GM18502 (cell line): ENCODE data around the gene FANCI.

Experiments used
- ATAC-seq: cut with Tn5 transposase; IDR thresholded peaks from one replicate; pipeline ENCODE4 v1.9.1; 2021; ENCODE audit warnings: mild to moderate bottlenecking; ENCODE audit not compliant: unreplicated experiment, poor library complexity

Gene FANCI

DNA sequence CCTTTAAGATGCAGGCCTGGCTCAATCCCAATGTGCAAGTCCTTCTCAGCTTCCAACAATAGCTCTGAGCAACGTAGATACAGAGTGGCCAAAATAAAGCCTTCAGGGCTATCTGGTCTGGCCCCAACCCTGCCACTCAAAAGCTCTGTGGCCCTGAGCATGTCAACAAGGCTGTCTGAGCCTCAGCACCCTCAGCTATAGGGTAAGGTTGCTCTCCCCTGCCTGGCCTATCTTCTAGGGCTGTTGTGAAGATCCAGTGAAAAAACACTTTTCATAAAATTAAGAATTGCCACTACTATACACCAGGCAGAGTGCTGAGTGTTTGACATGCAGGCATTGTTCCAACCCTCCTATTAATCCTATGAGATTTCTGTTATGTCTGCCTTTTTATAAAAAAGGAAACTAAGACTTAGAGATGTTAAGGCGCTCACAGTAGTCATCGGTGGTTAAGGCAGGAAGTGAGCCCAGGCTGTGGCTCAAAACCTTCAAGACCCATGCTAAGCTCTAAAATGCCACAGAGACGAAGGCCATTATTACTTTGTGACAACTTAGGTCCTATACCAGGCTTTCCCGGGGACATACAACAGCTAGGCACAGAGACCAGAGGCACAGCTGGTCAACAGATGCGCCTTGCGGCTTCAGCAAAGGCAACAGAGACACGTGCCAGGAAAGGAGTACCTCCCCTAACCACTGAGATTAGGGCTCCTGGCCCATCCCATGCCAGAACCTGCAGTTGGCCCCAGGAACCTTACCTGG, 85.7 kb downstream of the FANCI start:
- no peak for ATAC-seq

DNA sequence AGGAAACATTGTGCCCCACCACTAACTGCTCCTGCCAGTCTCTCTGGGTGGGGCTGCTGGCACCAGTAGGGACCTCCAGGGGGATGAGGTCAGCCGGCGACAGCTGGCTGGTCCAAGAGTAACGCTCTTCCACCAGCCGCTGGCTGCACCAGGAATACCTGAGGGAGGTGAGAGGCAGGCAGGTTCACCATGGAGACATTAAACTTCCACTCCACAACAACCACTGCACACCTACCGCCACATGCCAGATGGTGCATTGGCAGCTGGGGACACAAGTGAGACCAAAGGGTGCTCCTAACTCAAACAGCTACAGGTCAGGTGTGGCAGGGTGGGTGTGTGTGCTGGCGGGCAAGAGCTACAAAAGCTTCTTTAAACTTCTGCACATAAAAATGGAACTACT, 86.3 kb downstream of the FANCI start:
- no peak for ATAC-seq

DNA sequence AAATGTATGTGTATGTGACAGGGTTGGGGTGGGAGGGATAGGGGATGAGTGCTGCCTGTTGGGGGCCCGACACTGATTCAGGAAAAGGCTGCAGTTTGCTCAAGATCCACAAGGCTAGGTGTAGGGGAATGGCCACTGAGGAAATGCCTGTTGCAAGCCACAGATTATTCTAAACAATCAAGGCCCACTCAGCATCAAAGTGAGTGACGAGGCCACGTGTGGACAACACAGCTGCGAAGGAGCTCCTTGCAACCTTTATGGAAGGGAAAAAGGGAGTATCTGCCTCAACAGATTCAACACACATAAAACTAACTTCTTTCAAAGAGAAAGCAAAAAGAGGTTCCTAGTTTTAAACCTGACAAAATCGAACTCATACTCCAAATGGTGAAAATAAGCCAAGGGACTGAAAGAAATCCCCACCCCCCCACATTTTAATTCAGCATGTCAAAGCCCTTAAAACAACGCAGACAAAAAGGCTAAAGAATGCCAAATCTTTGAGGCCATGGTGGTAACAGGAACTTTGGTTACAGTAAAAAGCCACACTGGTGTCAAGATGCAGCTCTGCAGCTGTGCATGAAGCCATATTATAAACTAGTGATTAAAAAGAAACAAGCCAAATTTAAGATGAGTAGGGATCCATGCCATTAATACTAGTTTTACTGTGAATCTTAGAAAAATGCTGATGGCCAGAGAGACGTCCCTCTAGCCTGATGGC, 87.3 kb downstream of the FANCI start:
- no peak for ATAC-seq

DNA sequence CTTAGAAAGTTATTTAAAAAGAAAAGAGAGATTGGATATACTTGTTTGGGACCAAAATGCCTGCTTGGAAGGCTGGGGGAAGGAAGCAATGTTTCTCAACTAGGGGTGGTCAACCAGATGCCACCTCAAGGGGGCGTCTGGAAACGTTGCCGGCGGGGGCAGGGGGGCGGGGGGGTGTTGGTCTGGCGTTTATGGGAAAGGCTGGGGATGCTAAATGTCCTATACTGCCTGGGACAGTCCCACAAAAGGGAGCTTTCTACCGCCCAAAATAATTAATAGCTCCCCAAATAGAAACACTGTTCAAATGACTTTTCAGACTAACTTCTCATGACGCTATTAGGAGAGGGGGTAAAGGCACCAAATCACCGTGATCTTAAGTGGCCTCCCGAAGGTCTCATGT, 88.7 kb downstream of the FANCI start:
- no peak for ATAC-seq

DNA sequence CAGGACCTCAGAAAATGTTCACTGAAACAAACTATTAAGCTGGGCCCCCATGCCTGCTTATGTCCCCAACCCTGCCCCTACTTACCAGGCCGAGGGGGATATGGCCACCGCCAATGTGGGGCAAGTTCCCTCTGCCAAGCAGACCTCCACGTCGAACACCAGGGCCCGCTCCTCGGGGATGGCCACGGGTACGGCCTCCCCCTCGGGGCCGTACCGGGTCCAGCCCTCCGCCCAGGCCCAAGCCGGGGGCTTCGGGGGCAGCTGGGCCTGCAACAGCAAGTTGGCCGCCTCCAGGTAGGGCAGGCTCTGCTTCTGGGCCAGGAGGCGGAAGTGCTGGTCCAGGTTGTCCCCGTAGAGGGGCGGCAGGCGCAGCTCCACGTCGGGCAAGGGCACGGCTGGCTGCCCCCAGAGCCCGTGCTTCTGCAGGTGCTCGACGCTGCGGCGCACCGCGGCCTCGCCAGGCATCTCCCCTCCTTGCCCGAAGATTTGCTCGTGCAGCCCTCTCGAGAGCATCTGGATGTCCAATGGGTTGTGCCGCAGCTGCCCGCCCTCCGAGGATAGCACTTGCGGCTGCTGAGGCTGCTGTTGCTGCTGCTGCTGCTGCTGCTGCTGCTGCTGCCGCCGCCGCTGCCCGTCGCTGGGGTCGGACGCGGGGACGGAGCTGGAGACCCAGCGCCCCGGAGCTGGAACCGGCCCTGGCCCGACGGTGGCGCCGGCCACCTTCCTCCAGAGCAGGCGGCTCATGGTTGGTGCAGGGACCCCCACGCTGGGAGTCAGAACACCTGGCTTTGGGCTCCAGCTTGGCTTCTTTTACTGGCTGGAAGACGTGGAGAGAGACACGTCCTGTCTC, 89.5 kb downstream of the FANCI start:
- ATAC-seq, result no peak

DNA sequence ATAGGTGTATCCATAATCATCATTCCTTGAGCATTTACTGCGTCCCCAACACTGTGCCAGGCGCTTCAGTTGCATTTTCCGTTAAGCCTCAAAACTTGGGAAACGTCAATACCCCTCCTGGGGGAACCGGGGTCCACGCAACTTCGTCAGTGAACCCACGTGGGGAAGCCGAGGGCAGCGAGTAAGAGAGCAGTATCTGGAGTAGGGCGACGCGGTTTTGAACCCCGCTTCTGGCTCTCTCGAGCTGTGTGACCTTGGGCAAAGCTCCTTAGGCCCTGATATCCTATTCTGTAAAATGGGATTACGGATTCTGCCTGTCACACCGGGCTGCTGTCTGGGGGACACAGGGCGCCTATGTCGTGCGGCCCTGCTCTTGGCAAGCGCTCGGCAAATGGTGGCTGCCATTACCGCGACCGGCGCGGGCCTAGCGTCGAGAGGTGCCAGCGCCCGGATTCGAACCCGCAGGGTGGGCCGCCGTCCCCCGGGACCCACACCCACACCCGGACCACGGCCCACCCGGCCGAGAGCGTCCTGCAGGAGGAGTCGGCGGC, 90.3 kb downstream of the FANCI start:
- ATAC-seq, result peak; percentile 29

DNA sequence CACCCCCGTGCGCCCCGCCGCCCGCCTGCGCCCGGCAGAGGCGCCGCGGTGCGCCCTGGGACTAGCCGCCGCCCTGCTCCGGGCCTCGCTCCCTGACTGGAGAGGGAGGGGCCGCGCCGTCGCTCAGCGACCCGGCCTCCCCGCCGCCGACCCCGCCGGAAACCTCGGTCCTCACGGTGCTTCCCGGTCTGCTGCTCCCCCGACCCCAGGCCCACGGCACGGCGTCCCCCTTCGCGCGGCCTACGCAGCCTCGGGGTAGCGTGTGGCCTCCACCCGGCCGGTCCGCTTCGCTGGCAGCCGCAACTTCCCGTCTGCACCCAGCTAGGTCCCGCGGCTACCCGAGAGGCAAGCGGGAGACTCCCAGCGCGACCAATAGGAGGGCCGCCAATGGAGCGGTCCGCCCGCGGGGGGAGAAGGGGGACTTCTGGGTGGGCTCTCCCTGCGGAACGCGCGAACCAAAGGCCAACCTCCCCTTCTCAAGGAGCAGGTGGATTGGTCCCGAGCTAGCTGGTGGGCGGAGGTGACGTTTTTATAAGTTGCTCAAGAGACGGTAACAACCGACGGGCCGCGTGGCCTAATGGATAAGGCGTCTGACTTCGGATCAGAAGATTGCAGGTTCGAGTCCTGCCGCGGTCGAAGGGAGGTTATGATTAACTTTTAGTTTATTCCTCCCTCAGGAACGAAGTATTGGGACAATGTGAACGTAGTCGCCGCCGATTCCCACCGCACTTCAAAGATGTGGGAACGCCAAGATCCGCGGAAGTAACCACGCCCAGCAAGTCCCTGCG, 90.9 kb downstream of the FANCI start, which contains the start of gene POLG:
Gene POLG, minus strand, starts transcription at position 315 of the 788 bp plus-strand sequence. CDS start 1,070 bp downstream, outside the sequence.
- ATAC-seq, result peak; percentile 88

DNA sequence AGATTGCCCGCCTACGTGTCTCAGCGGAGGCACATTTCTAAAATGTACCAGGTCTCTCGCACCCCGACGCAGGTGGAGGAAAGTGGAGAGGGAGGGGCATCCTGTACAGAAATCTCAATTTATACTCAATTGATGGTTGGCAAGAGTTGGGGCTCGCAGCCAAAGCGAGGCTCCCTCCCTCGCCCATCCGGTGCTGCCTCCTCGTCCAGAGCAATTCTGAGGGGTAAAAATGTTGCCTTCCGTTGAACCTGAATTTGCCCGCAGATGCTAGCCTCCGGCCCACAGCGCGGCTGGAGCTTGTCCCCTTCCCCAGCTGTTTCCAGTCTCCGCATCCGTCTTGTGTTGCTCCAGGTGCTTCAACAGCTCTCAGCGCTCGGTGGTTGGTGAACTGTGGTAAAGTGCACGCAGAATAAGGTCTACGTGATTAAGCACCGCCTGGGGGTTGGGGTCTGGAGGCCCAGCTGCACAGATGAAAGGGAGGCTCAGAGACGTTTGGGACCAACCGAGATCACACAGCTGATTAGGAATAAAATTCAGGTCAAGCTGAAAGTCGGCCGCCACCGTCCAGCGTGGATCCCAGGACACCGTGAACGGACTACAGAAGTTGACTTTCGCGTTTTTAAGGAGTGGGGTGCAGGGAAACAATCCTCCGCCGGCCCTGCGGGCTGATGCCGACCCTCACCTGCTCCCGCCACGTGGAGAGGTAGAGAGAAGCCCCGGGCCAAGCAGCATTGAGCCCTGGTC, 91.7 kb downstream of the FANCI start:
- ATAC-seq, result peak; percentile 29

DNA sequence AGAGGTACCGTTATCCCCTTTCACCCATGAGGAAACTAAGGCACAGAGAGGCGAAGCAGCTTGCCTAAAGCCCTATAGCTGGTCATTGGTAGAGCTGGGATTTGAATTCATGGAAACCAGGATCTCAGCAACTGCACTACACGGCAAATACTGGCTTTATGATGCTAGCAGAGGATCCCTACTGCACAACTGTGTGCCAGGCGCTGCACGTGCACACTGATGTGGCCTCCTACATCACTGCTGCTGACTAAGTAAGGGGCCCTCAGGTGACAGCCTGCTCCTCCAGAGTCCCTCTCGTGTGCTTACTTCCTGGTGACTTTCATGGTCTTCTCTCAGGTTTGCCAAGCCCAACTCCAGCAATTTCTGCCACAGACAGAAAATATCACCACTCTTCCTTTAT, 94.3 kb downstream of the FANCI start:
- ATAC-seq, result no peak

DNA sequence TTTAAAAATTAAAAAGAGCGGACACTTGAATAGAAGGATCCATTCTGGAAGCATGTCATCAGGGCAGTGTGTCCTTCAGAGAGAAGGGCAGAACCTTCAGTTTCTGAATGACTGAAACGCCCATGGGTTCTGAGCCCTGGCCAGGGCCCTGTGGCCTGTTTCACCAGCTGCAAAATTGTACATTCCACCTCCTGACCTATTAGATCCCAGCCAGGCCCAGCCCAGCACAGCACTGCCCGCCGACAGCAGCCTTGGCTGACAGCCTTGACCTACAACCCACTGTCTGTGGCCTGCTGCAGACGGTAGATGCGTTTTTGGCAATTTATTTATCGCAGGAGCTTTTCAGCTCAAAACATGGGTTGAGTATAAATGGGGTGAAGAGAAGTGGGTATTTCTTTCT, 96.8 kb downstream of the FANCI start:
- ATAC-seq, result no peak

DNA sequence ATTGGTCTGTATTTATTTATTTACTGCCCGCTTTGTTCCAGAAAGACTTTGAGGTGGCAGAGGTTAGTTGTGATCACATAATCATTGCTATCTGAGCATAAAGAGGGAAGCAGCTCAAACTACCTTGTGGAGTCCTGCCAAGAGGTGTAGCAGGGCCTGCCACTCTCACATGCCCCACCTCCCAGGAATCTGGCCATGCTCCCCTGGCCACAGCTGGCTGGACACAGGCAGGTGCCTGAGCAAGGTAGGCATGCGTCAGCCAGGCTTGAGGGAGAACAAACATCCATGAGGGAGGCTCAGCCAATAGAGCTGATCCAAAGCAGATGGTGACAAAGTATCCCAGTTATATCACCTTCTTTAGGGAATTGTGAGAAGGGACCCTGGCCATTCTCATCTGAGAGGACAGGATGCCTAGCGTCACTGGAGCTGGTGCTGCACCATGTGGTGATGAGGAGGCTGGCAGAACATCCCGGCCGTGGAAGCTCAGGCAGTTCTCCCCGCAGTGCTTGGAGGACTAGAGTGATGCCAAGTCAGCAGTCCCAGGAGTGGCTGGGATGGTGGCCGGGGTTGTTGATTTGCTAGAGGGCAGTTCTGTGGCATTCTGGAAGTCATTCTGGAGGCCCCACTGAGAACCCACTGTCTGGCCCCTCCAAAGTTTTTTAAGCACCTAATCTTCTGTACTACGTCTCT, 97.7 kb downstream of the FANCI start:
- ATAC-seq, result no peak

DNA sequence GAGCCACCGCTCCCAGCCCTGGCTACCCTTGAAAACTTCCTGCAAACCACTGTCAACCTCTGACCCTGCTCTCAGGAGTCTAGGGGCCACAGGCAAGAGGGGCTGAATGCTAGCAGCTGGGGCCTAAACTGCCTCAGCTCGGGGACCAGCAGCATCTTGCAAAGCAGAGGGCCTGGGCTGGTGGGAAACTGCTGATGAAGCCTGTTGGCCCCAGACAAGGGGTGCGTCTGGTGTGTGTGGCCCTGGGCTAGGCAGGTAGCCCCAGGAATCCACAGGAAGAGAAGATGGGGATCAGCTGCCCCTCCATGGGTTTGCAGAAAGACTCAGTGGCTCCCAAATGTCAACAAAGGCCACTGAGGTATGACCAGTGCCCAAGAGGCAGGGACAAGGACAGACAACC, 99.1 kb downstream of the FANCI start:
- ATAC-seq, result no peak

DNA sequence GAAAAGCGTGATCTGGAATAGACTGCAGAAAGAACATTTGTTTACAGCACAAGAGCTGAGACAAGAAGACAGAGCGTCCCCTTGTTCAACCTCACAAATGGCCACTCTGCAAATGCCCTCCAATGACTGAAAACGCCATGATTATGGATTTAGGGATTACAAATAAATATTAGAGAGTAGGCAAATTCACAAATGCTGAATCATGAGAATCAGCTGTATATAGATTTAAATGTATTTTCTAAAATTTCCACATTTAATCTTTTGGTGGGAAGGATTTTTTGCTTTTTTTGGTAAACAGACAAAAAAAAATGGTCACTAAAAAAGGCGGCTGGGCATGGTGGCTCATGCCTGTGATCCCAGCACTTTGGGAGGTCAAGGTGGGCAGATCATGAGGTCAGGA, 101.5 kb downstream of the FANCI start:
- no peak for ATAC-seq

DNA sequence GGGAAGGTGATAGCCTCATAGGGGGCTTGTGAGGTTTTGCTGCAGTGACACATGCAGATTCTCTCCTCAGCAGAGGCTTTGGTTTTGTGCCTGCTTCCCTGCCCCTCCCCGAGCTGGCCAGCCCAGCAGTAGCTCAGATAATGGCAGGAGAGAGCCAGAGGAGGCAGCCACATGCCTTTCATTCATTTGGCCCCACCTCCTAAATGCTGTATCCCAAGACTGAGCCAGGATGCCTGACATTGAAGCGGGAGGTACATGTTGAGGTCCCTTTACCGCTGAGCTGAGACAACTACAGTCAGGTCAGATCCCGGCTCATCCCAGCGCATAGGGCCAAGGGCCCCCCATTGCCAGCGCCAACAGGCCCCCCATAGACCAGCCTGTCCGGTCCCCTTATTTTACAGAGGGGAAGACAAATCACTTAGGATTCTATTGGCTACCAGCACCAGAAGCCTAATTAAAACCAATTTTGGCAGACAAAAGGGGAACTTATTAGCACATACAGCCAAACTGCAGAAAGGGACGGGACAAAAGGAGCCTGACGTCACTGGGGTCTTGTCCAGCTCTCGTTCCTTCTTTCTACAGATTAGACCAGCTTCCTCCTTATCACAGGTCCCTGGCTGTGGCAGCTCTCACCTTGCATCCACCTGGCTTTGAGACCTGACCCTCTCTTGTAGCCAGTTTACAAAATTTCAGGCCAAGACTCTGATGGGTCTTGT, 102.9 kb downstream of the FANCI start:
- no peak for ATAC-seq

DNA sequence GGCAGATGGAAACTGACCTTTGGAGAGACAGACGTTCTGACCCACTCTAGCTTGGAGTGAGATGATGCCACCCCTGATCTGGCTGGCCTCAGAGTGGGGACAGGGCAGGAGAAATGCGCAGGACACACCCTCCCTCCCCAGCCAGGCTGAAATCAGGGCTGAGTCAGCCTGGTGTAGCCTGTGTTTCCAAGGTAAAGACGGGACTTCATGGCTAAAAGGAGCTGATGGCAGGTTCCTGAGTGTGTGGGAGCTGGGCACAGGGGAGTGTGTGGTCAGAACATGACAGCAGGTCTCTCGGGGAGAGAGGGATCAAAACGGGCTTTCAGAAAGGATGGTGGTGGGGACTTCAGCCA, 105.4 kb downstream of the FANCI start:
- ATAC-seq, result no peak

DNA sequence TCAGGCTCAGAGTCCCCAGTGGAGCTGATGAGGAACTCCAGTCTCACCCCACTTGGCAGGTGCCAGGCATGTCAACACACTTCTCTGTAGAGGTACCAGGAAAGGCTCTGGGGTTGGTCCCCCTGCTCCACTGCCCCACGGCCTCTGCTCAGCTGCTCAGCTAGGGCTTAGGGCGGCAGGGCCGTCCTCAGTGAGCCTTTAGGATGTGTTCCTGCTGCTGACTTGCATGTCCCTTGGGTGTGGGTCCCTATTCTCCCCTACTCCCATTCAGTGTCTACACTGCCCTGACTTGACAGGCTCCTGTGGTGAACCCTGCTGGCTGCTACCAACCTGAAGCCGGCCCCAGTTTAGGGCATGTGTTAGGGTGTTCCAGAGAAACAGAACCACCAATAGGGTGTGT, 108.7 kb downstream of the FANCI start:
- ATAC-seq, result no peak

DNA sequence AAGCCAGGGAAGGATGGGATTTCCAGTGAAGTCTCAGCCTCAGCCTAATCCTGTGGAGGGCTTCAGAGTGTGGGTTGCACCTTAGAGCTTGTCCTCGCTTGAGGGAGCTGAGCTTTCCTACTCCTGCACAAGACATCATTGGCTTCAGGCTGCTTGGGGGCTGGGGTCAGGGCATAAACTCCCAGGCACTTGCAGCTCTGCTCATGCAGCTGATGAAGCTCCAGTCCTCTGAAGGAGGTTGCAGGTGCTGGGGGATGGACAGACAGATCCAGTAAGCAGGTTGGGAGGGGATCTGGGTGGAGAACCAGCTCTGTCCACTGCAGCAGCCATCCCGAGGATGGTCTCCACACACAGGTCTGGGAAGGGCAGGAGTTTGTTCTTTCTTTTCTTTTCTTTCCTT, 110.2 kb downstream of the FANCI start:
- no peak for ATAC-seq

DNA sequence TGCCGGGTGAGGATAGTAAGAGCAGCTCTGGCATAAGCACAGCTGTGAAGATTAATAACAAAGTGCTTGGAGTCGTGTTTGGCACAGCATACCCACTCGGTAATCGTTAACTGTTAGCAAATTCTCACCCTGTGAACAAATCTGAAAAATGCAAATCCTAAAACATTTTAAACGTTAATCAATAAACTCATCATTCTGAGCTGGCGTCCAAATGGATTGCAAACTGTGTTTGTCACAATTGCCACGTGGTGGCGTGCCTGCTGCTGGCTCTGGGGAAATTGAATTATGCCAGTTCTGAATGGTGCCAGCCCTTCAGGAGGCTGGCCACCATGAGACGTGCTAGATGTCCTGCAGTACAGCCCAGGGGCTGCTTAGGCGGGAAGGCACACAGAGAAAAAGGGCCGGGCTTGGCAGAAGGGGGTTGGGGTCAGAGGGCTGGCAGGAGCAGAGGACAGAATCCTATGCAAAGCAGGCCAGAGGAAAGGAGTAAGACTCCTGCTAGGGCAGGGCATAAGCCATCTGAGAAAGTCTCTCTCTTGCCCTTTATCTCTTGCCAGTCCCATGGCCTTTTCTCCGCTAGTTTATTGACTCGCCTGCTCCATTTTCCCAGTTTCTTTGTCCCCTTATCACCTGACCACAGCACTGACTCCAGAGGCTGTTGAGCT, 113.0 kb downstream of the FANCI start:
- ATAC-seq, result no peak
